Upper lobe of right lung (tissue), 1 donor: ENCODE measurements around the gene PPP1R16B. TPM values are rescaled to one million over a fixed set of nuclear protein-coding genes. Genes with fewer than 3 reads are reported as not detected.

Experiments
- ATAC-seq: fragments of 200-7000 bp; cut with Tn5 transposase; one replicate; pipeline ENCODE4 v1.9.1; 2020; ENCODE audit warnings: mild to moderate bottlenecking, moderate library complexity
- DNase-seq: peaks from one replicate; pipeline ENCODE4 v3.0.0-alpha.2; 2020
- H3K27ac ChIP-seq: fragments of 200-600 bp; one replicate; pipeline ENCODE4 v1.8.0; 2022
- H3K27me3 ChIP-seq: fragments of 200-600 bp; one replicate; pipeline ENCODE4 v1.8.0; 2022; ENCODE audit warnings: mild to moderate bottlenecking
- H3K36me3 ChIP-seq: fragments of 200-600 bp; one replicate; pipeline ENCODE4 v1.8.0; 2022
- H3K4me1 ChIP-seq: fragments of 200-600 bp; one replicate; pipeline ENCODE4 v1.8.0; 2022
- H3K4me3 ChIP-seq: fragments of 200-600 bp; one replicate; pipeline ENCODE4 v1.8.0; 2022; ENCODE audit warnings: mild to moderate bottlenecking
- H3K9me3 ChIP-seq: fragments of 200-600 bp; one replicate; pipeline ENCODE4 v1.8.0; 2022
- intact Hi-C: fragments of 100-400 bp; cut with DNase I; formaldehyde crosslinking; loops from one replicate; pipeline ENCODE4 v1.11.0; 2022
- total RNA-seq: library from RNA; stranded (reverse); fragmentation: NEBNext Ultra II Directional; extraction: Animal tissue kit (Norgen Biotek cat#: 25700); gene quantifications from one replicate; pipeline ENCODE4 v1.2.1, GENCODE V29; 2021
- TF ChIP-seq, protein P1 (sequence below): fragments of 200-600 bp; IDR thresholded peaks from one replicate; pipeline ENCODE4 v1.8.0; 2022; ENCODE audit warnings: antibody characterized with exemption
- donor health status: DM: no; HTN: yes; CAD: no; lungs with severe emphysema.

PPP1R16B gene
- total RNA-seq, 1 donor from 2014 or later, result 22.1 TPM

DNA sequence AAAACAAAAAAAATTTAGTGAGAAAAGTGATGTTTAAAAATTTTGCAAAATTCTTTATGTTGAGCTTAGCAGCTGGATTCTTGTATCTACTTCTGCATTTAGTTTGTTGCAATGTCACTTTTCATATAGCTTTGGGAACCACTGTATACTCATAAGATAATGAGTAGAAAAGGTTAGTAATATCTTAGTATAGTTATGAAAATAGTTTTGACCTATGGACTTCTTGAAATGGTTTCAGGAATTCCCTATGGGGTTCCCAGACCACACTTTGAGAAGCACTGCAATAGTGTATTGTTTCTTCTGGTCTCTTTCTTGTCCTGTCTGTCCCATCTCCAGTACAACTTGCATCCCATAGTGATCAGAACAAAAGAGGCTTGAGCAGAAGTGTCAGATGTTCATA is 29.4 kb downstream of the PPP1R16B start:
- H3K36me3 ChIP-seq, result no peaks in the 10 kb centered on the region
- DNase-seq (no peak), ATAC-seq (no peak)
- no peaks in the 10 kb centered on the region for H3K27me3 ChIP-seq
- TF ChIP-seq, protein P1, sequence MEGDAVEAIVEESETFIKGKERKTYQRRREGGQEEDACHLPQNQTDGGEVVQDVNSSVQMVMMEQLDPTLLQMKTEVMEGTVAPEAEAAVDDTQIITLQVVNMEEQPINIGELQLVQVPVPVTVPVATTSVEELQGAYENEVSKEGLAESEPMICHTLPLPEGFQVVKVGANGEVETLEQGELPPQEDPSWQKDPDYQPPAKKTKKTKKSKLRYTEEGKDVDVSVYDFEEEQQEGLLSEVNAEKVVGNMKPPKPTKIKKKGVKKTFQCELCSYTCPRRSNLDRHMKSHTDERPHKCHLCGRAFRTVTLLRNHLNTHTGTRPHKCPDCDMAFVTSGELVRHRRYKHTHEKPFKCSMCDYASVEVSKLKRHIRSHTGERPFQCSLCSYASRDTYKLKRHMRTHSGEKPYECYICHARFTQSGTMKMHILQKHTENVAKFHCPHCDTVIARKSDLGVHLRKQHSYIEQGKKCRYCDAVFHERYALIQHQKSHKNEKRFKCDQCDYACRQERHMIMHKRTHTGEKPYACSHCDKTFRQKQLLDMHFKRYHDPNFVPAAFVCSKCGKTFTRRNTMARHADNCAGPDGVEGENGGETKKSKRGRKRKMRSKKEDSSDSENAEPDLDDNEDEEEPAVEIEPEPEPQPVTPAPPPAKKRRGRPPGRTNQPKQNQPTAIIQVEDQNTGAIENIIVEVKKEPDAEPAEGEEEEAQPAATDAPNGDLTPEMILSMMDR, result no peak
- H3K4me3 ChIP-seq, result no peak overlapping the region
- H3K9me3 ChIP-seq, result no peaks in the 10 kb centered on the region
- intact Hi-C loops, result no loop called here
- H3K27ac ChIP-seq, result no peak overlapping the region
- H3K4me1 ChIP-seq, result peaks cover 5% of the 10 kb centered on the region

DNA sequence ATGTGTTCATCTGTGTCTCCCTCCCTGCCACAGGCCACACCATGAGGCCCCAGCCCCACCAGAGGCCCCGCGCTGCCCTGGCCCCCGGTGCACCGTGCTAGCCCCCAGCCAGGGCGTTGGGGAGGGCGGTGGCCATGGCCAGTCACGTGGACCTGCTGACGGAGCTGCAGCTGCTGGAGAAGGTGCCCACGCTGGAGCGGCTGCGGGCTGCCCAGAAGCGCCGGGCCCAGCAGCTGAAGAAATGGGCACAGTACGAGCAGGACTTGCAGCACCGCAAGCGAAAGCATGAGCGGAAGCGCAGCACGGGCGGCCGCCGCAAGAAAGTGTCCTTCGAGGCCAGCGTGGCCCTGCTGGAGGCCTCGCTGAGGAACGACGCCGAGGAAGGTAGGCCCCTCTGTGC is 30.3 kb downstream of the PPP1R16B start:
- Histone ChIP-seq H3K4me3 (no peak overlapping the region), H3K9me3 (no peaks in the 10 kb centered on the region), H3K36me3 (no peaks in the 10 kb centered on the region), H3K4me1 (no peaks in the 10 kb centered on the region), H3K27me3 (peaks cover 5% of the 10 kb centered on the region), H3K27ac (no peak overlapping the region)
- intact Hi-C loops, result no loop called here
- ATAC-seq (no peak), DNase-seq (no peak)
- TF ChIP-seq, protein P1, result no peak

DNA sequence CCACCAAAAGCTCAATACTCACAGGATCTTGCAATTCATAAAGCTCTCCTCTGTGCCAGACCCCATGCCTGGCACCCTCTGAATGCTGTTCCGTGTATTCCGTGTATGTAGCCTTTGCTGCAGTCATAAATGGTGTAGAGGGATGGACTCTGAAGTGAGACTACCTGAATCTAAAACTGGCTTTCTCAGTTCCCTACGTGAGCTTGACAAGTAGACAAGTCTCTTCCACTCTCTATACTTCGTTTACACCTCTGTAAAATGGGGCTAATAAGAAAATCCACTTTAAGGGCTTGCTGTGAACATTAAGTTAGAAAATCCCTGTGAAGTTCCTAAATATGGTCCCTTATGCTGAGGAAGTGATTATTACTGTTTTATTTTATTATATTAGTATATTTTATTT is 31.5 kb downstream of the PPP1R16B start:
- TF ChIP-seq, protein P1, result no peak
- H3K27ac ChIP-seq, result no peak overlapping the region
- no peaks in the 10 kb centered on the region for H3K4me1 ChIP-seq
- no peak for ATAC-seq
- H3K4me3 ChIP-seq, result no peak overlapping the region
- no peaks in the 10 kb centered on the region for H3K9me3 ChIP-seq
- no peak for DNase-seq
- no peaks in the 10 kb centered on the region for H3K36me3 ChIP-seq
- intact Hi-C loops, result no loop called here
- peaks cover 5% of the 10 kb centered on the region for H3K27me3 ChIP-seq

DNA sequence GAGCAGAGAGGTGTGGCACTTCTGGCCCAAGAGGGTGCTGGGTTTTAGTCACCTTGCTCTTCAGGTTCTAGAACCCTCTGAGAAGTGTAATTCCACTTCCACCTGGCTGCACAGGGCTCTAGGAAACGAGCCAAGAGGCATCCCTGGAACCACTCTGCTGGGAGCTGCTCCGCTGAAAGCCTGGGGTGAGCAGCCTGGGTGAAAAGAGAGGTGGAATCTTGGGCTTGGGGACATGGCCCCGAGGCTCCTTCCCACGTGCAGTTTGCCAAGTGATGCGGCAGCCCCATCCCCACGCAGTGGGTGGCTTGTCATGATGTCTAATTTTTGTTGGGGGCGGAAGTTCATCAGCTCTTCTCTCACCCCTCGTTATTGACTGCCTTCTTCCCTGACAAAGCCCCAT is 32.8 kb downstream of the PPP1R16B start:
- ATAC-seq, result no peak
- no peak overlapping the region for H3K27ac ChIP-seq
- no peak overlapping the region for H3K4me3 ChIP-seq
- DNase-seq, result no peak
- H3K27me3 ChIP-seq, result peaks cover 5% of the 10 kb centered on the region
- H3K4me1 ChIP-seq, result peaks cover 4% of the 10 kb centered on the region
- H3K36me3 ChIP-seq, result no peaks in the 10 kb centered on the region
- TF ChIP-seq, protein P1, result no peak
- intact Hi-C loops, result no loop called here
- no peaks in the 10 kb centered on the region for H3K9me3 ChIP-seq

DNA sequence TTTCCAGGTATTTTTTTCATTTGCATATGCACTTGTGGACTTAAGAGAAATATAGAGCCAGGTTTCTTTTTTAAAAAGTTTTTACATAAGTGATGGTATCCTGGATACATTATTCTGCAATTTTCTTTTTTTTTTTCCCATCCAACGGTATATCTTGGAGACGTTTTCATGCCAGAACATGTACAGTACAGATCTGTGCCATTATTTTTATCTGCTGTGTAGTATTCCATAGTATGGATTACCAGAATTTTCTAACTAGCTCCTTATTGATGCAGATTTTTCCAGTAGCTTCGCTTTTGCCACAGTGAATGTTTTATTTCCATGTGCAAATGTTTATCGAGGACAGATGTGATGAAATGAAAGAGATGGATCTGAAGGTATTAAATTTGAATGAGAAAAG is 34.1 kb downstream of the PPP1R16B start:
- no peak overlapping the region for H3K27ac ChIP-seq
- H3K27me3 ChIP-seq, result peaks cover 5% of the 10 kb centered on the region
- ATAC-seq (no peak), DNase-seq (no peak)
- no peak overlapping the region for H3K4me3 ChIP-seq
- H3K36me3 ChIP-seq, result no peaks in the 10 kb centered on the region
- intact Hi-C loops, result no loop called here
- TF ChIP-seq, protein P1, result no peak
- peaks cover 4% of the 10 kb centered on the region for H3K4me1 ChIP-seq
- no peaks in the 10 kb centered on the region for H3K9me3 ChIP-seq
